SK-N-SH treated with all-trans-retinoic acid at 6 μM for 48 hours (cell line): ENCODE data around the gene CEMIP2.

Experiments used
- ARNTL ChIP-seq: fragments of 450-650 bp; formaldehyde crosslinking; IDR thresholded peaks from 2 replicates; pipeline ENCODE4 v1.5.0; 2020; ENCODE audit warnings: low read depth, mild to moderate bottlenecking, moderate library complexity, borderline replicate concordance
- CSDC2 ChIP-seq: fragments of 250-450 bp; sonication (Bioruptor Pico); IDR thresholded peaks from 2 replicates; pipeline ENCODE4 v1.5.0; 2020; ENCODE audit warnings: mild to moderate bottlenecking, moderate library complexity
- PPARA ChIP-seq: fragments of 250-450 bp; sonication (Bioruptor Pico); IDR thresholded peaks from 2 replicates; pipeline ENCODE4 v1.5.0; 2020; ENCODE audit warnings: mild to moderate bottlenecking, borderline replicate concordance
- RARB ChIP-seq: fragments of 250-450 bp; sonication (Bioruptor Pico); IDR thresholded peaks from 2 replicates; pipeline ENCODE4 v1.8.0; 2021; ENCODE audit warnings: mild to moderate bottlenecking, moderate library complexity
- ZC3H10 ChIP-seq: fragments of 250-450 bp; sonication (Bioruptor Pico); IDR thresholded peaks from 2 replicates; pipeline ENCODE4 v1.5.1; 2021; ENCODE audit warnings: mild to moderate bottlenecking, moderate library complexity
- ZFP3 ChIP-seq: fragments of 250-450 bp; sonication (Bioruptor Pico); IDR thresholded peaks from 2 replicates; pipeline ENCODE4 v1.5.0; 2020; ENCODE audit warnings: mild to moderate bottlenecking, moderate library complexity
- ZFP30 ChIP-seq: fragments of 450-650 bp; formaldehyde crosslinking; IDR thresholded peaks from 2 replicates; pipeline ENCODE4 v1.5.0; 2022; ENCODE audit warnings: mild to moderate bottlenecking, moderate library complexity
- ZNF8 ChIP-seq: fragments of 450-650 bp; formaldehyde crosslinking; IDR thresholded peaks from 2 replicates; pipeline ENCODE4 v1.5.0; 2020; ENCODE audit warnings: mild to moderate bottlenecking, moderate library complexity

- no peak for TF ChIP-seq PPARA (CRISPR knock-in tag)
- TF ChIP-seq ZFP30 (CRISPR knock-in tag), result no peak
- TF ChIP-seq ZNF8, result no peak
- no peak for TF ChIP-seq RARB (CRISPR knock-in tag)
- no peak for TF ChIP-seq ARNTL (CRISPR knock-in tag)
- no peak for TF ChIP-seq ZC3H10
- no peak for TF ChIP-seq CSDC2
- no peak for TF ChIP-seq ZFP3
Measured at GRCh38 chr9:71690063-71690688, 78.1 kb downstream of the CEMIP2 start.
